ENCODE results near the gene PARP3.

The PARP3 gene

DNA sequence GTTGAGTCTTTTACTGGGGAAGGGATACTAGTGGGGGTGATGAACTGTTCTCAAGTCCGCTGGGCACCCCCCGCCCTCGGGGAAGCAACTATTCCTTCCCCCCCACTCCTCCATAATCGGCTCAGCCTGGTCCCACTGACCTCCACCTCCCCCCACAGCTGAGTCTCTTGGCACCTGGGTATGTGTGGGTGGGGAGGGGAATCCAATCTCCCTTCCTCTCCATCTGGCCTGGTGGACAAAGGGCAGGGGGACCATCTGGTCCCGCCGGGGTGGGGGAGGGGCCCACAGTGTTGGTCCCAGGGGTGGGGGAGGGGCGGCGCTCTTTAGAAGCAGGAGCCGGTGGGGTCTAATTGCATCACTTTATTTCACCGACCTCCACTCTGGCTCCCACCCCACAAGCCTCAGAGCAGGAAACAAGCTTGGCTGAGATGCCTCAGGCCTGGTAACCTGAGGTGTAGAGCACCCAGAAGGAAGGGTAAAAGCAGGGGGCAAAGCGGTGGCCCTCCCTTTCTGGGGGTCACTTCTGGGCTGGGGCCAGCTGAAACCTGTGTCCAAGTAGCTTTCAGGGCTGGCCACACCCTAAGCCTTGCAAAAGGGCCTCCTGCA lies 26.1 kb downstream of the PARP3 start:
- DNase-seq, result no peak

DNA sequence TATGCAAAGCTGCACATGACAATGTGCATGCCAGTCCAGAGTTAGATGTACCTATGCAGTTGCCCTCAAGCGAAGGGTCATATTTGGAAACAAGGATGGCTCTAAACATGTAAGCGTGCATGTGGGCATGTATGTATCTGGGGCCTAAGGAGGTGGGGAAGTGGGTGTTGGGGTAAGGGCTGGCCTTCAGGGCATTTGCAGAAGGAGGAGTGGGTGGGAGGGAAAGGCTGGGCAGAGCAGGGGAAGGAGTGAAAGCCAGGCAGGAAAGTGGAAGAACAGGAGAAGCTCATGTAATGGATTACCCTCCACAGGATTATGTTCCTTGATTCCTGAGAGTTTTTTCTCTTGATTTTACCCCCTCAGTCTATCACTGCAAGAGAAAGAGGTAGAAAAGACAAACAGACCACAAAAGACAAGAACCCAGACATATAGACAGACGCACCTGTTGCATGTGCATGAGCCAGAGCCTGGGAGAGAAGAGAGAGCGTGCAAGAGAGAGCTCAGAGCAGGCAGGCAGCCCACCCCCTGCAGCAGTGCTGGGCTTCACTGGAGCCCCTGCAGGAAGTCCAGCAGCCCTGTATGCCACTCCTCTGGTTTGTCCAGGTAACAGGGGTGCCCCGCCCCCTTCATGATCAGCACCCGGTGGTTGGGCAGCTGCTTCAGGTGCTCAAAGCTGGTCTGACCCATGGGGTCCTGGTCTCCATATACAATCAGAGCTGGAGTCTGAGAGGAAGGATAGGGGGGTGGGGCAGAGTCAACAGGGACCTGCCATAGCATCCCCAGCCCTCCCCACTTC lies 26.9 kb downstream of the PARP3 start:
- DNase-seq, result no peak

DNA sequence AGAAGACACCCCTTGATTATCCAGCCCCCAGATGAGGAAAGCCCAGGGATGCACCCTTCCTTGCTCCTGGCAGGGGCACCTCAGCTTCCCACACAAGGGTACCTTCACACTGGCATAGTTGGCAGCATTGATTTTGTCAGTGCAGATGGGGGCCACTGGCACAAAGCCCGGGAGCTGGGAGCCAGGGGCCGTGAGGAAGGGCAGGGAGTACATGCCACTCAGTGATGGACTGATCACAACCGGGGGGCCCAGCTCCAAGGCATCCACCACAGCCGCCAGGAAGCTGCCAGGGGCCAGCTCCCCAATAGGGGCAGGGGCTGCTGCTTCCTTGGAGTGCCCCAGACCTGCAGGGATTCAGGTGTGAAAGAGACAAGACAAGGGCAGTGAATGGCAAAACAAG lies 27.7 kb downstream of the PARP3 start:
- DNase-seq, result no peak

DNA sequence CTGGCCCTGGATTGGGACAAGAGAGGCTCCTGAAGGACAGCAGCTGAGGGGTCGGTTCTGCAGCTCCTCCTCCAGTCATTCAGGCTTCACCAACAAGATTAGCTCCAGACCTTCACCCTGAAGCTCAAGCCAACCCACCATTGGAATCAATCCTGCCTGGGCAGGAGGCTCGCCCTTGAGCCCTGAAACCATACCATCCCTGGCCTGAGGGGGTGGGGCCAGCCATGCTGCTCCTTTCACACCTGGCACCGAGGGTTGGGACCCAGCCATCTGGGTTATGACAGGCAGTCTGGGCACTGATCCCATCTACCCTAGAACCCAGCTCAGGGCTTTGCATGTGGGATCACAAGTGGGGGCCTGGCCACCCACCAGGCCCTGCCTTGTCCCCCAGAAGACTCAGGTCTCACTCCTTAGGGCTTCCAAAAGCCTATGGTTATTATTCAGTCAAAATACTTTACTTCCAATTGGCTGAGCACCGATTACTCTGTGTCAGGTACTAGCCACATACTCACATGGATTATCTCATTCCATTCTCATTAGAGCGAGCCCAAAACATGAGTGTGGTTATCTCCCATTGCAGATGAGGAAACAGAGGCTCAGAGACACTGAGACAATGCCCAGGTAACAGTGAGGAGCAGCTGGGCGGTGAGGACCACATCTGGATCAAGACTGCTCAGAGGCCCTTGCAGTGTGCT lies 28.6 kb downstream of the PARP3 start:
- no peak for DNase-seq

DNA sequence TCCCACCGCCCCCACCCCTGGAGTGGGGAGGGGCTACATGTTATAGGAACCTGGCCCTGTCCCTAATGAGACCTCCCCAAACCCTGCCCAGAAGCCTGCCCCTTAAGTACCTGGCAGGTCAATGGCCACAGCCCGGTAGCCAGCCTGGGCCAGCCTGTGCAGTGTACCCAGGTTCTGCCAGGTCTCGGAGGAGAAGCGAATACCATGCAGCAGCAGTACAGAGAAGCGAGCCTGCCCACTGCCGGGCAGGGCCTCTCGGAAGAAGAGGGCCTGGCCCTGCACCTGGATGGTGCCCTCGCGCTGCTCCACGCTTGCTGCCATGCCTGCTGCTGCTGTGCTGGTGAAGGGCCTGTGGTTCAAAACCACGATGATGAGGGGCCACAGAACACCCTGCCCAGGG lies 29.2 kb downstream of the PARP3 start:
- no peak for DNase-seq

DNA sequence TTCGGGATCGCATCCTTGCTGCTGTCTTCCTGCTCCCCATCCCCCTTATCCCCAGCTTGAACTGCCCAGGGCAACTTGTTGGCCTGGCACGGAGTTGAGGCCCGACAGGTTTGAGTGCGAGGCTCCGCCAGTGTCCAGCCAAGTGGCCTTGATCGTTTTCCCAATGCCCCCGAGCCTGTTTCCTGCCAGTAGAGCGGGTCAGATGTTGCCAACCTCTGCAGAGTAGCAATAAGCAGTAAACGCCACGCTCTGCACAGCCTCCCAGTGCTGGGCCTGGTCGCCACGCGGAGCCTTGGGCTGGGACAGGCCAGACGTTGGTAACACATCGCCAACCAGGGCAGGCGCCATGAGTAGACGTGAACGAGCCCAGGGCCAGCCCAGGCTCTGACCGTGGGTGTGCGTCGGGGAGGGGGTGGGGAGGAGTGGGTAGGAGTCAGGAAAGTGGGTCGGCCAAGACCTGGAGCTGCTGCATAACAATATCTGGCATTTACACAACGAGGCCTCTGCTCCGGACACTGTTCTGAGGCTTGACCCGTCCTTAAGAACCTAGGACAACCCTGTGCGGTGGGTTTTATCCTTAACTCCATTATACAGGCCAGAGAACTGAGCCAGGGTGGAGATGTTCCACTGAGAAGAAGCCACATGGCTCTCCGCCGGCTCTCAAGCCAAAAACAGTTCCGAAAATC lies 32.3 kb downstream of the PARP3 start:
- DNase-seq, result no peak

DNA sequence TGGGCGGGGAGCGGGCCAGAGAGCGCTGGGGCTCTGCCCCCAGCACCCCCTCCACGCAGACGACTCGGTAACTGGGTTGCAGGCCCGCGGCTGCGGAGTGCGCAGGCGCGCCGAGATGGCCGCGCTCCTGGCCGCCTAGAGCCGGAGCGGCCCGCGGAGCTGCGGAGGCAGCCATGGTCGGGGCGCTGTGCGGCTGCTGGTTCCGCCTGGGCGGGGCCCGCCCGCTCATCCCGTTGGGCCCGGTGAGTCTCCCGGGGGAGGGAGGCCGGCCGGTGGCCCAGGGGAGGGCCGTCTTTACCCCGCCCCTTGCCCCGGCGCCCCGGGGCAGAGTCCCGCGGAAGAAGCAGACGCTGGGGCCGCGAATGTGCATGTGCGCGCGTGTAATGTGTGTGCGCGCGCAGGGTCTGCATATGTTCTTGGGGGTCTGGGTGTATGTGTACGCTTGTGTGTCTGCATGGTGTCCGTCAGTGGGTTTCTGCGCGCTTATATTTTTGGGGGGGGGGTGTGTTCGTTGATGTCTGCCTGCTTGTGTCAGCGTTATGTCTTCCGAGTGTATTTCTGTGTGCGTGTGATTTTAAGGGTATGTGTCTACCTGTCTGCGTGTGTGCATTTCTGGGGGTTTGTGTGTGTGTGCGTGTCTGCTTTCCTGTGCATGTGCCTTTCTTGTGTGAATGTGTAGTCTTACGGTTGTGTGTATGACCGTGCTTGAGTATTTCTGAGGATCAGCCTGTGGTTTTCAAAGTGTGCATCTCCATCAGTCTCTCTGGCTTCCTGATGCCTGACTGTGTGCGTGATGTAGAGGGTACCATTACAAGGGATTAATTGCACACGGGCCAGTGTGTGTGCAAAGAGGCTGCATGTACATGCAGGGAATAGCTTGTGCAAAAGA lies 33.0 kb downstream of the PARP3 start, which contains the start of gene ABHD14A:
ABHD14A (plus strand) TSS at position 102 of the 889 bp plus-strand sequence; CDS start at position 174, 72 bp downstream.
- DNase-seq, result peak; percentile 50

DNA sequence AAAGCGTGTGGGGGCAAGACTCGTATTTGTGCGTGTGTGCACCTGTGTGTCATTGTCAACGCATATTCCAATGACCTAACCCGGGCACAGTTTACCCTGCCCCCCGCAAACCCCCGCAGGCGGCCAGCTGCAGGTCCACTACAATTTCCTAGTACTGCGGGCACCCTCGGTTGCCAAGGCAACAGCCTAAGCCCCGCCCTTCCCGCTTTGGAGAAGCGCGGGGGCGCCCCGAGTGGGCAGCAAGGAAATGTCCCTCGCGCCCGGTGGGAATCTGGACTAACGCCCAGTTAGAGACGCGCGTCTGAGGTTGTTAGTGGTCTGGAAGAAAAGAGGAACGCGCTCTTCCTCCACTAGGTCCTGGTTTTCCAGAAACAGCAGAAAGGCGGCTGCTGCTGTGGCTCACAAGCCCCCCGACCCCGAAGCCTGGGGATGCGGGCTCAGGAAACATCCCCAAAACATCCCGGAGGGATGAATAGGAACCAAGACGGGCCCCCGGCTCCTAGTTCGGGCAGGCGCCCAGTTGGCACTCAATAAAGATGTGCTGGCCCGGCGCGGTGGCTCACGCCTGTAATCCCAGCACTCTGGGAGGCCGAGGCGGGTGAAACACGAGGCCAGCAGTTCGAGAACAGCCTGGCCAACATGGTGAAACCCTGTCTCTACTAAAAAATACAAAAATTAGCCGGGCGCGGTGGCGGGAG lies 33.8 kb downstream of the PARP3 start:
- DNase-seq, result peak; percentile 49

DNA sequence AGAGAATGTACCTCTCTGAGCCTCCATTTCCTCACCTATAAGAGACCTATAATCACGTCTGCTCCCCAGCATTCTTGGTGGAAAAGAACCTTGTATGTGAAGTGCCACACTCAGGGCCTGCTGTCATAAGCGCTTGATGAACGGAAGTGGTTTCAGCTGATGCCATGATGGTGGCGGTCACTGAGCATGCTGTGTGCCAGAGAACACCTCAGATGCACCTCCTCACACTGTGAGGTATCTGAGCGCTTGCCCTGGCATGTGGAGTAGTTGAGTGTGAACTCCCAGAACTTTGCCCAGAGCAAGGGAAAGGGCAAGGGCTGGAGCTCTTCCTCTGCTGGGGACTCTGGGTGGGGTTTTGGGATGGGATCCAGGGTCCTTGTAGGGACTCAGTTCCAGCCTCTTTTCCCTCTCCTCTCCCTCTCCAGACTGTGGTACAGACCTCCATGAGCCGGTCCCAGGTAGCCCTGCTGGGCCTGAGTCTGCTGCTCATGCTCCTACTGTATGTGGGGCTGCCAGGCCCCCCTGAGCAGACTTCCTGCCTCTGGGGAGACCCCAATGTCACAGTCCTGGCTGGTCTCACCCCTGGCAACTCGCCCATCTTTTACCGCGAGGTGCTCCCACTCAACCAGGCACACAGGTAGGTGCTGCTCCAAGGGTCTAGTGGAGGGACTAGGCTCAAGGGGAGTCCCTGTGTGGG lies 35.4 kb downstream of the PARP3 start:
- DNase-seq, result no peak

DNA sequence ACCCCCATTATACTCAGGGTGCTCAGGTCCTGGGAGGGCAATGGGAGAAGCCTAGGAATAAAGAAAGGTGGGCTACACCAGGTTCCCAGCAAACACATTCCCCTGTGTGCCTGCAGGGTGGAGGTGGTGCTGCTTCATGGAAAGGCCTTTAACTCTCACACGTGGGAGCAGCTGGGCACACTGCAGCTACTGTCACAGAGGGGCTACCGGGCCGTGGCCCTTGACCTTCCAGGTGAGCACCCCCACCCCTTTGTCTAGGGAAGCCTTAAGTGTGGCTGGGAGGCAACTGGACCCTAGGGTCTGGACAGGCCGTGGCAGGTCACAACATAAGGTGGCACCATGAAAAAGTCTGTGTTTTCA lies 36.0 kb downstream of the PARP3 start:
- no peak for DNase-seq

DNA sequence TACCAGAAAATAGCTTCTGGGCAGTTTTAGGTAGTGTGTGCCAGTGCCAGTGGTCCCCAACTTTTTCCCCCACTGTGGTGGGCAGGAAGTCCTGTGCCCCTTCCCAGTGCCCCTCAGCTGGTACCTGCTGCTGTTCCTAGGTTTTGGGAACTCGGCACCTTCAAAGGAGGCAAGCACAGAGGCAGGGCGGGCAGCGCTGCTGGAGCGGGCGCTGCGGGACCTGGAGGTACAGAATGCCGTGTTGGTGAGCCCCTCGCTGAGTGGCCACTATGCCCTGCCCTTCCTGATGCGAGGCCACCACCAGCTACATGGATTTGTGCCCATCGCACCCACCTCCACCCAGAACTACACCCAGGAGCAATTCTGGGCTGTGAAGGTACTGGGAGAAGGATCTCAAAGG lies 38.1 kb downstream of the PARP3 start:
- no peak for DNase-seq

DNA sequence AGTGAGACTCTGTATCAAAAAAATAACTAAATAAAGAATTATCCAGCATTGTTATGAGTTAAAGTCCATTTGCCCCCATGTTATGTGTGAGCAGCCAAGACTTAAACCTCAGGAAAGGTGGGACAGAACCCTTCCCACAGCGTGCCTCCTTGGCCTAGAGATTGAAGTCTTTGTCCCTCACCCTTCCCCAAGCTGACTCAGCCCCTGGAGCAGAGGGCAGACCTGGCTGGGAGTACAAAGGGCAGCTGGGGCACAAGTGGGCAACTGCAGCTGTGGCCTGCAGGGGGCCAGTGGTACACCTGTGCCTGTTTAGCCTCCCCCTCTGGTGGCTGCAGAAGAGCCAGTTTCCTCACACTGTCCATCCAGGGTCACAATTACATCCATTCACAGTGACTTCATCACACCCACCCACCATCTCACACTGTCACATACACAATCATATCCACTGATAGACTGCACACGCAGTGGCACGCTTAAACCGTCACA lies 40.2 kb downstream of the PARP3 start:
- DNase-seq, result no peak

DNA sequence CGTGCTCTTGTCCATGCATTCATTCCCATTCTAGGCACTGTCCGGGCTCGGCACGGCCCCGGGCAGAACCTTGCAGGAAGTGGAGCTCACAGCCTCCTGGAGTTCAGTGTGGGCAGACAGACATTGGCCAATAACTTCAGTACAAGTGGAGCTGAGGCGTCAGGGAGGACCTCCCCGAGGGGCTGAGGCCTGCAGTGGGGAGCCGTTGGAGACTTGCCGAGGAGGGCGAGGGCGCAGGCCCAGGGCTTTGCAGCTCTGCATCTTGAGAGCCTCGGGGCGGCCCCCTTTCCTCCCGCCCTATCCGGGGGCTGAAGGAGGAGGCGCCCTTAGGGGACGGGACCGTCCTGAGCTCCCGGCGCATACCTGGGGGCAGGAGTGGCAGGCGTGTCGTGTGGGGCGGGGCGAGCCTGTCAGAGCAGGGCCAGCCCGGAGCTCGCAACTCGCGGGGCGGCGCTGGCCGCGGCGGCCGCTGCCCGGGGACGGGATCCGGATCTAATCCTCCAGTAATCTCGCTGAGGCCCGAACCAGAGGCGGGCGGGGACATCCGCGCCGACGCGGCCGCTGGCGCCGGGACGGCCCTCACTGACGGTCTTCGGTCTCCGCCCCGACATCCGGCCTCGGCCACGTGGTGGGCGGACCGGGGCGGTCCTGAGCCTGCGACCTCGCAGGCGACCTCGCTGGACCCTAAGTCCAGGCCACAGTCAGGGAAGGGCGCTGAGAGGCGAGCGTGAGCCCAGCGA lies 40.8 kb downstream of the PARP3 start, which contains the start of gene ACY1:
ACY1 (plus strand) TSS at position 698 of the 740 bp plus-strand sequence. CDS start 530 bp downstream, outside the sequence.
- peak; percentile 89 for DNase-seq

DNA sequence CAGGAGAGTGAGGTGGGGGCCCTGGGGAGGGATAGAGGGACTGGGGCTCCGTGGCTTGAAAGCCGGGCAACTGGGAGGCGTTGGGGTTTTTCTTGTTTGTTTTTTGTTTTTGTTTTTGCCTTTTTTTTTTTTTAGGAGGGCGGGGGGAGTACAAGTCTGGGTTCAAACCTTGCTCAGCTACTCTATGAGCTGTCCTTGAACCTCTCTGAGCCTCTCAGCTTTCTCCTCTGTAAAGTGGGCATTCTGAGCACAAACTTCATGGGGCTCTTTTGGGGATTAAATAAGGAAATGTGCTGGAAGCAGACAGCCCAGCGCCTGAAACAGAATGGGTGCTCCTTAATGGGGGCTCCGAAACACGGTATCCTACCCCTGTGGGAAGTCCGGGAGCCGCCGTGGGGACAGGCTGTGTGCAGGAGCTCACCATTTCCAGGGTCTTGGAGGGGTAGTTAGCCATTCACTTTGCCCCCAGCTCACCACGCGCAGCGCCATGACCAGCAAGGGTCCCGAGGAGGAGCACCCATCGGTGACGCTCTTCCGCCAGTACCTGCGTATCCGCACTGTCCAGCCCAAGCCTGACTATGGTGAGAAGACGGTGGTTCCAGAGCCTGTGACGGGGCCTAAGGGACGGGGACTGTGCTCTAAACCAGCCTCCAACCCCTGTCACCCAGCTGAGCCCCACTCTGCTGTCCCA lies 41.6 kb downstream of the PARP3 start:
- no peak for DNase-seq

DNA sequence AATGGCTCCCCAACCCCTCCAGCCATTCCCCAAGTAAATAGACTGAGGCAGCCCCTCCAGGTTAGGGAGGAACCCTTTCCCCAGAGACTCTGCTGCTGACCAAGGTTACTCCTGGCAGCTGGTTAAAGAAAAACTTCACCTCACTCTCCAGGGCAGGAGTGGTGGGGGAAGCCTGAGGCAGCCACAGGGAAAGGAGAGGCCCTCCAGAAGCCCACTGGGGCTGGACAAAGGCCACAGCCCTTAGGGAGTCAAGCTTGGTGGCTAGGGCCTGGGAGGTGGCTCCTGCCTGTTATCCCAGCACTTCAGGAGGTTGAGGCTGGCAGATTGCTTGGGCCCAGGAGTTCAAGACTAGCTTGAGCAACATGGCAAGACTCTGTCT lies 42.1 kb downstream of the PARP3 start:
- DNase-seq, result no peak

DNA sequence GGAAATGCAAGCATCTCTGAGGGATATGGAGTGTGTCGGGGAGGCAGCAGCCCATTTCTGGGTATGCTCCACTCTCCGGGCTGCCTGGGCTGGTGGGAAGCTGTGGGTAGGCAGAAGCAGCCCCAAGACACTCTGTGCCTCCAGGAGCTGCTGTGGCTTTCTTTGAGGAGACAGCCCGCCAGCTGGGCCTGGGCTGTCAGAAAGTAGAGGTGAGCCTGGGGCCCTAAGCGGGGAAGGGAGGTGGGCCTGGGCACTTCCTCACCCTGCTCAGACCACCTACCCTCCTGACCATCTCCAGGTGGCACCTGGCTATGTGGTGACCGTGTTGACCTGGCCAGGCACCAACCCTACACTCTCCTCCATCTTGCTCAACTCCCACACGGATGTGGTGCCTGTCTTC lies 42.9 kb downstream of the PARP3 start:
- DNase-seq, result no peak

DNA sequence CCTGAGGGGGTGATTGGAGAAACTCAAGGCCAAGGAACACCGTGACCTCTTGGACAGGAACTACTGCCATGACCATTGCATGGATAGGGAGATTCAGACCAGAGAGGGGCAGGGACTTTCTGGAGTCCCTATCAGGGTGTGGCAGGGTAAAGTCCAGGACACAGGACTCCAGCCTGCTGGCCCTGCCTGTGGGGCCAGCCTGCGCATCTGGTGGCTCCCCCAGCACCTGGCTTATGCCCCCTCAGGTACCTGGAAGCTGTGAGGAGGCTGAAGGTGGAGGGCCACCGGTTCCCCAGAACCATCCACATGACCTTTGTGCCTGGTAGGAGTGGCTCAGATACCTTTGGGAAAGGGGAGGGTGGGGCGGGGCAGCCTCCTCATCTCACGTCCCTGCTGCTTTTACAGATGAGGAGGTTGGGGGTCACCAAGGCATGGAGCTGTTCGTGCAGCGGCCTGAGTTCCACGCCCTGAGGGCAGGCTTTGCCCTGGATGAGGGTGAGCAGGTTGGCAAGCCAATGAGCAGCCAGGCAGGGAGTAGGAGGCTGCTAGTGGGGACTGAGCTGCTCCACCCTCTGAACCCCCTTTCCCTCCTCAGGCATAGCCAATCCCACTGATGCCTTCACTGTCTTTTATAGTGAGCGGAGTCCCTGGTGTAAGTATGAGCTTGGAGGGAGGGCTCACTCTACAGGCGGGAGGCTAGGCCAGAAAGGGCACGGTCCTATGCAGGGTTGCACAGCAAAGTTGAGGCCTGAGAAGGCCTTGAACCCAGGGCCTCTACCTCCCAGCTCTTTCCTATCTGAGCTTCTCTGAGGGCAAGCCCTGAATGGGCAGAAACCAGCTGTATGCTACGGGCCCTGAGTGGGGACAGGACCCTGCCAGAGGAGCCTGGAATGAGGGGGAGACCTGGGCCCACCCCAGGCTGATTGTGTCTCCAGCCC lies 44.1 kb downstream of the PARP3 start:
- no peak for DNase-seq

DNA sequence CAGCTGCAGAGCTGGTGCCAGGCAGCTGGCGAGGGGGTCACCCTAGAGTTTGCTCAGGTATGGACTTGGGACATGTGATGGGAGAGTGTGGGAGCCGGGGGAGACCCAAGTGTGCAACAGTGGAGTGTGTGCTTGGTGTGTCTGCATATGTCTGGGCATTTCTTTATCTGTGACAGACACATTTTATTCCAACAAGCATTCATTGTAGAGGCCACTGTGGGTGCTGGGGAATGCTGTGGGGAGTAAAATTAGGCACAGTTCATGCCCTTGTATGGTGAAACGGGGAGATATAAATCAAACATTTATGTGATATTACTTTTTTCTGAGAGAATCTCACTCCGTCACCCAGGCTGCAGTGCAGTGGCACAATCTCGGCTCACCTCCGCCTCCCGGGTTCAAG lies 45.4 kb downstream of the PARP3 start:
- DNase-seq, result no peak
